ENCODE data around the gene ETV2. TPM values are rescaled to one million over a fixed set of nuclear protein-coding genes. Genes with fewer than 3 reads are reported as not detected.
A peak's percentile ranks its signal among the peaks of the same experiment; 100 is the strongest.
"Not testable (repeated sequence)": the region's sequence is repeated elsewhere in the genome, so short reads cannot be mapped to it uniquely, and the experiment has no call there.

Gene ETV2, protein sequence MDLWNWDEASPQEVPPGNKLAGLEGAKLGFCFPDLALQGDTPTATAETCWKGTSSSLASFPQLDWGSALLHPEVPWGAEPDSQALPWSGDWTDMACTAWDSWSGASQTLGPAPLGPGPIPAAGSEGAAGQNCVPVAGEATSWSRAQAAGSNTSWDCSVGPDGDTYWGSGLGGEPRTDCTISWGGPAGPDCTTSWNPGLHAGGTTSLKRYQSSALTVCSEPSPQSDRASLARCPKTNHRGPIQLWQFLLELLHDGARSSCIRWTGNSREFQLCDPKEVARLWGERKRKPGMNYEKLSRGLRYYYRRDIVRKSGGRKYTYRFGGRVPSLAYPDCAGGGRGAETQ
- polyA plus RNA-seq (2011; rRNA removed) (0.15 and 0.36 TPM in 2 replicates), polyA plus RNA-seq (2017; fragmentation: RNase III; extraction: RNeasy Plus Mini Kit Qiagen cat#74134 plus additional on column Dnase treatment) (1.1 to 1.3 TPM (median 1.1 TPM) in 3 replicates), polyA minus RNA-seq (2011; rRNA and poly(A)+ RNA removed) (not detected in 2 replicates)
- polyA plus RNA-seq (2012; cell fraction: cytosol; rRNA removed): 1.5 and 1.7 TPM in 2 replicates
- polyA plus RNA-seq (2012; cell fraction: nucleus; rRNA removed): 1.1 and 2.0 TPM in 2 replicates

DNA sequence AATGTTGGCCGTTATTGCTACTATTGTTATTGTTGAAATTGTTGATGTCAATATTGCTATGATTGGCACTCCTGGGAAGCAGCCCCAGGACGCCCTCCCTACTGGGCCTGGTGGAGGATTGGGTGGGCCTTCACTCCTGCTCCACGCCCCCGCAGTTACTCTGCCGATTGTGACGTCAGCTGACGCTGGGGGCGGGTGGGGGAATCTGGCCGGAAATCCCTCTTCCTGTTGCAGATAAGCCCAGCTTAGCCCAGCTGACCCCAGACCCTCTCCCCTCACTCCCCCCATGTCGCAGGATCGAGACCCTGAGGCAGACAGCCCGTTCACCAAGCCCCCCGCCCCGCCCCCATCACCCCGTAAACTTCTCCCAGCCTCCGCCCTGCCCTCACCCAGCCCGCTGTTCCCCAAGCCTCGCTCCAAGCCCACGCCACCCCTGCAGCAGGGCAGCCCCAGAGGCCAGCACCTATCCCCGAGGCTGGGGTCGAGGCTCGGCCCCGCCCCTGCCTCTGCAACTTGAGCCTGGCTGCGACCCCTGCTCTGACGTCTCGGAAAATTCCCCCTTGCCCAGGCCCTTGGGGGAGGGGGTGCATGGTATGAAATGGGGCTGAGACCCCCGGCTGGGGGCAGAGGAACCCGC lies at the start of gene ETV2:
TSS of gene ETV2 (plus strand) at position 231 of the 637 bp plus-strand sequence. CDS start 716 bp downstream, outside the sequence.
- 63% methylated on average over 21 of the region's 28 CpGs for WGBS (ENCODE audit: missing lambda C conversion rate)
- DNase-seq (ENCODE audit: low read depth in 1 of 2, low spot score in 1 of 2): no peak
- no peak within 1 kb of the TSS for H3K4me3 ChIP-seq
- peaks cover 15% of the 10 kb centered on the region; the same call in 2 of the 3 replicates for H3K4me1 ChIP-seq
- FAIRE-seq: no peak
- ChIA-PET CTCF (interaction anchor here (1.2 to 4.2 kb wide), 4 partner anchors 21 to 131 kb away, joined by 4 to 28 read pairs (median 7); no protein-coding TSS in a partner anchor), POLR2A (no interaction called here)
- ATAC-seq: no peak
- TF ChIP-seq CEBPB (IDR thresholded peaks at IDR 0.05): no peak
- TF ChIP-seq ZC3H11A (IDR thresholded peaks at IDR 0.05): no peak
- no peak for TF ChIP-seq PBX3 (IDR thresholded peaks at IDR 0.05)
- TF ChIP-seq, protein P1, sequence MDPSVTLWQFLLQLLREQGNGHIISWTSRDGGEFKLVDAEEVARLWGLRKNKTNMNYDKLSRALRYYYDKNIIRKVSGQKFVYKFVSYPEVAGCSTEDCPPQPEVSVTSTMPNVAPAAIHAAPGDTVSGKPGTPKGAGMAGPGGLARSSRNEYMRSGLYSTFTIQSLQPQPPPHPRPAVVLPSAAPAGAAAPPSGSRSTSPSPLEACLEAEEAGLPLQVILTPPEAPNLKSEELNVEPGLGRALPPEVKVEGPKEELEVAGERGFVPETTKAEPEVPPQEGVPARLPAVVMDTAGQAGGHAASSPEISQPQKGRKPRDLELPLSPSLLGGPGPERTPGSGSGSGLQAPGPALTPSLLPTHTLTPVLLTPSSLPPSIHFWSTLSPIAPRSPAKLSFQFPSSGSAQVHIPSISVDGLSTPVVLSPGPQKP (IDR thresholded peaks at IDR 0.05; ENCODE audit: low read depth, low read length): no peak
- TF ChIP-seq MAZ (IDR thresholded peaks at IDR 0.05; ENCODE audit: borderline replicate concordance, low read depth, low read length): no peak
- no peak for TF ChIP-seq SMC3 (IDR thresholded peaks at IDR 0.05)
- no peak for TF ChIP-seq MAFK (IDR thresholded peaks at IDR 0.05; ENCODE audit: partially characterized antibody)
- no peak for TF ChIP-seq CTCF (IDR thresholded peaks at IDR 0.05)
- TF ChIP-seq HOXB13 (CRISPR knock-in tag; IDR thresholded peaks at IDR 0.05; ENCODE audit: low read depth): no peak
- no peak for TF ChIP-seq POLR2AphosphoS2 (conservative IDR thresholded peaks at IDR 0.05; ENCODE audit: low read length)
- no peak for TF ChIP-seq FOSL2 (IDR thresholded peaks at IDR 0.05)
- TF ChIP-seq FOSL2 (CRISPR knock-in tag; IDR thresholded peaks at IDR 0.05): no peak
- no peaks in the 10 kb centered on the region for H3K9me3 ChIP-seq
- H3K4me2 ChIP-seq: peak within 1 kb of the TSS; percentile 98; the same call in 2 of the 3 replicates
- peak within 1 kb of the TSS in 1 of 2 experiments; percentile 89; a peak in 2 of 6 replicates for H3K27ac ChIP-seq

DNA sequence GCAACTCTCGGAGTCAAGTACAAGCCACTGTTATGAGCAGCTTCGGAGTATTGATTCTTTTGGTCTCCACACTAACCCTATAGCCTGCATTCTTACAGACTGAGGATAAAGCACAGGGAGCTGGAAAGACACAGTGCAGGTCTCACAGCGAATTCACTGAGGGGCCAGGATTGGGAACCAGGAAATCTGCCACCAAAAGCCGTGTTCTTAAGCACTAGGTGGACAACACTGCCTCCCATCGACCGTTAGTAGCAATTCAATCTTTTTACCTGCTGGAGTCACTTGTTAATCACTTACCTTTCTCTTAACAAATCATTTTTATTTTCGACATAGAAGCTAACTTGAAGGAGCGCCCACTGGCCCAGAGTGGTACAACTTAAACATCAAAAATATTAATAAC lies 49.3 kb upstream of the ETV2 start:
- no peak for TF ChIP-seq RFX5 (IDR thresholded peaks at IDR 0.05)
- TF ChIP-seq CTCF (IDR thresholded peaks at IDR 0.05): peak; percentile 50
- TF ChIP-seq PHF8 (IDR thresholded peaks at IDR 0.05; ENCODE audit: borderline replicate concordance, low read depth): no peak
- TF ChIP-seq POLR2A (IDR thresholded peaks at IDR 0.05; ENCODE audit: low read length): no peak
- no peak for TF ChIP-seq FOSL2 (IDR thresholded peaks at IDR 0.05)
- TF ChIP-seq FOSL2 (CRISPR knock-in tag; IDR thresholded peaks at IDR 0.05): no peak
- no peak for TF ChIP-seq HOXA7 (CRISPR knock-in tag; IDR thresholded peaks at IDR 0.05)
- TF ChIP-seq RAD21 (conservative IDR thresholded peaks at IDR 0.05 in 1 of 2, IDR thresholded peaks at IDR 0.05 in 1 of 2): peak; percentile 51 to 61
- 0 out of 3 replicates have a peak, but pooled peaks have one; percentile 21 for TF ChIP-seq SMC3 (IDR thresholded peaks at IDR 0.05)
- no peak for TF ChIP-seq KDM1A (IDR thresholded peaks at IDR 0.05; ENCODE audit: low read depth)
- TF ChIP-seq NFE2L2 (conservative IDR thresholded peaks at IDR 0.05; ENCODE audit: low read length): no peak
- no peak for TF ChIP-seq RNF2 (IDR thresholded peaks at IDR 0.05; ENCODE audit: borderline replicate concordance, low read depth)
- no peak for TF ChIP-seq EHF (CRISPR knock-in tag; IDR thresholded peaks at IDR 0.05)
- no peak for TF ChIP-seq ZNF302 (CRISPR knock-in tag; IDR thresholded peaks at IDR 0.05)
- Histone ChIP-seq H3K4me3 (no peak overlapping the region), H3K27ac (no peak overlapping the region), H3K9me3 (no peaks in the 10 kb centered on the region), H3K4me2 (no peak overlapping the region), H3K4me1 (no peaks in the 10 kb centered on the region)
- POLR2A ChIA-PET: no interaction called here
- WGBS (ENCODE audit: missing lambda C conversion rate): 37% methylated on average over 8 of the region's 8 CpGs
- FAIRE-seq (peak; percentile 98), DNase-seq (ENCODE audit: low read depth in 1 of 2, low spot score in 1 of 2) (peak; percentile 62 to 82), ATAC-seq (no peak; a peak in 1 of 6 replicates)
- CTCF ChIA-PET: interaction anchor here (0.6 to 2.1 kb wide), 16 partner anchors 10 to 591 kb away, joined by 3 to 14 read pairs (median 4); partner anchors contain the start of gene HAUS5

DNA sequence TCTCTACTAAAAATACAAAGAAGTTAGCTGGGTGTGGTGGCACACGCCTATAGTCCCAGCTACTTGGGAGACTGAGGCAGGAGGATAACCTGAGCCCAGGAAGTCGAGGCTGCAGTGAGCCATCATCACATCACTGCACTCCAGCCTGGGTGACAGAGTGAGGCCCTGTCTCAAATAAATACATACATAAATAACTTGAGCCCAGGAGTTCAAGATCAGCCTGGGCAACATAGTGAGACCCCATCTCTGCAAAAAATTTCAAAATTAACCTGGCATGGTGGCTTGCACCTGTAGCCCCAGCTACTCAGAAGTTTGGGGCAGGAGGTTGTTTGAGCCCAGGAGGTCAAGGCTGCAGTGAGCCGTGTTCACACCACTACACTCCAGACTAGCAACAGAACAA lies 46.5 kb upstream of the ETV2 start:
- FAIRE-seq: not testable (repeated sequence)

More for the DNA sequence above, 46.5 kb upstream of the ETV2 start:
- H3K4me1 ChIP-seq; POLR2A ChIA-PET; DNase-seq (ENCODE audit: low read depth in 1 of 2, low spot score in 1 of 2); H3K27ac ChIP-seq; H3K9me3 ChIP-seq; H3K4me3 ChIP-seq; ATAC-seq; H3K4me2 ChIP-seq: not testable (repeated sequence)
- WGBS (ENCODE audit: missing lambda C conversion rate): 49% methylated on average over 3 of the region's 3 CpGs
- CTCF ChIA-PET: interaction anchor here (0.6 to 0.8 kb wide), 2 partner anchors 11 to 231 kb away, joined by 3 read pairs; no protein-coding TSS in a partner anchor

Data from A549 (cell line).